Adipocyte (in vitro differentiated cells): Measurements from ENCODE around the gene UCKL1.

Source experiments
- DNase-seq: peaks from one replicate; pipeline ENCODE4 v3.0.0-alpha.2; 2015; ENCODE audit warnings: low read depth
- H3K27me3 ChIP-seq: replicated peaks from 2 replicates; pipeline ENCODE4 v1.7.0; 2013; ENCODE audit warnings: mild to moderate bottlenecking, low read length, moderate library complexity; ENCODE audit not compliant: control insufficient read depth, insufficient read depth
- H3K36me3 ChIP-seq: 2 replicates; pipeline ENCODE4 v1.7.0; 2013; ENCODE audit warnings: low read length, mild to moderate bottlenecking, moderate library complexity; ENCODE audit not compliant: control insufficient read depth, insufficient read depth, severe bottlenecking
- H3K4me1 ChIP-seq: 2 replicates; pipeline ENCODE4 v1.7.0; 2013; ENCODE audit warnings: mild to moderate bottlenecking, low read length, moderate library complexity; ENCODE audit not compliant: control insufficient read depth, insufficient read depth
- H3K4me3 ChIP-seq: 2 replicates; pipeline ENCODE4 v1.7.0; 2013; ENCODE audit warnings: mild to moderate bottlenecking, low read length, moderate library complexity
- H3K9ac ChIP-seq: 2 replicates; pipeline ENCODE4 v1.7.0; 2013; ENCODE audit warnings: mild to moderate bottlenecking, low read length, moderate library complexity
- H3K9me3 ChIP-seq: 2 replicates; pipeline ENCODE4 v1.7.0; 2013; ENCODE audit warnings: mild to moderate bottlenecking, low read length, moderate library complexity; ENCODE audit not compliant: control insufficient read depth

UCKL1 gene

DNA sequence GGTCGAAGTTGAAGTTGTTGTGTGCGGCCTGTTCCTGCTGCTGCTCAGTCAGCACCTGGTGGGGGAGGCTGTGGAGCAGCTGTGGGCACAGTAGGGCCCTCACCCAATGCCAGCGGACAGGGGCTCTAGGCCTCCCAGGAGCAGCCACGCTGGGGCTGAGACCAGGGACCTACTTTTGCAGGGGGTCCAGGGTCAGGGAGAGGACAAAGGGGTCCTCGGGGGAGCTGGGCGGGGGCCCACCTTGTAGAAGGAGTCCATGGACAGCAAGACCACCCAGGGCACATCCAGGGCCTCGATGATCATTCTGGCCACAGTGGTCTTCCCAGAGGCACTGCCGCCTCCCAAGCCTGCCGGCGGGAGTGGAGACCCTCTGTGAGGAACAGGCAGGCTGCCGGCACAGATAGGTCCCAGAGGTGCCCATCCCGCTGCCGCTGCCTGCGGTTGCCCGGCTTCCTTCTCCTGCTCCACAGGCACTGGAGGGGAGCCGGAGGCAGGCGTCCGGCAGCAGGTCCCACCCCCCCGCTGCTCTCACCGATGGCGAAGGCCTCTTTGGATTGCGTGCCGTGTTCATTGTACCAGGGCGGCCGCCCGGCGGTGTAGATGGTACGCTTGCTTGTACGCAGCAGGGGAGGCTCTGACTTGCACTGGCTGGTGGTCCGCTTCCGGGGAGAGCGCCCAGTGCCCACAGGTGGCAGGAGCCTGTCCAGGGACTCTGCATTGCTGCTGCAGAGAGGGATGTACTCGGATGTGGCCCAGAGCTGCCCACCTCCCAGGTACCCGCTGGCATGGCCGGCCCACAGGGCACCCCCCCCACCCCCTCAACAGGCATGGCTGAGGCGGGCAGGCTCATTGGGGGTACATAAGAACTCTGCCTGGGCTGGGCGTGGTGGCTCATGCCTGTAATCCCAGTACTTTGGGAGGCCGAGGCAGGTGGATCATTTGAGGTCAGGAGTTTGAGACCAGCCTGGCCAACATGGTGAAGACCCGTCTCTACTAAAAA lies 10.0 kb downstream of the UCKL1 start:
- DNase-seq, result no peak
- no peaks in the 10 kb centered on the region for H3K9me3 ChIP-seq
- no peaks in the 10 kb centered on the region for H3K27me3 ChIP-seq
- H3K36me3 ChIP-seq, result peaks cover 36% of the 10 kb centered on the region
- no peak overlapping the region for H3K4me3 ChIP-seq
- no peak overlapping the region for H3K9ac ChIP-seq
- peaks cover 31% of the 10 kb centered on the region for H3K4me1 ChIP-seq

DNA sequence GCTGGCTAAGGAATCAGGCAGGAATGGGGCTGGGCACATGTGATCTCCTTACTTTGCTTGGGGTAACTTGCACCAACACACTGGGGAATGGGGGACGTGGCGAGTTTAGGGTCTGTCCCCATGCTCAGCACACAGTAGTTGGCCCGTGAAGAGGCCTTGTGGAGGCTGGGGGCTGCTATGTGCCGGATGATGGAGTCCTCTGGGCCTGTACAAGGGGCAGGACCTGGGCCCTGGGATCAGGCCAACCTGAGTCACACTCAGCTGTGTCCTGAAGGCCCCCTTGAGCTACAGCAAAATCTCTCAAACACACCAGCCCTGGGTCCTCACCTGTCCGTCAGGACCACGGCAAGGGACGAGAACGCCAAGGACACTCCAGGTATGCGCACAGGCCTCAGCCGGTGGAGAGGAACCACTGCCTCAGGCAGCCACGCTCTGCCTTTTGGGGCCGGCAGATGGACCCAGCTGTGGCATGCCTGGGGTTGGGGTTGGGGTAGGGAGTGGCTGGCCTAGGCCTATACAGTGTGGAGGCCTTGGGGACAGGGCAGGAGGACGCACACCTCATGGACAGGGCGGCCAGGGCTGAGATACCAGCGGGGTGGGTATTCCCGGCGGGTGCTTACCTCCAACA lies 11.1 kb downstream of the UCKL1 start:
- no peak for DNase-seq
- no peak overlapping the region for H3K9ac ChIP-seq
- H3K9me3 ChIP-seq, result no peaks in the 10 kb centered on the region
- H3K36me3 ChIP-seq, result peaks cover 47% of the 10 kb centered on the region
- no peaks in the 10 kb centered on the region for H3K27me3 ChIP-seq
- no peak overlapping the region for H3K4me3 ChIP-seq
- H3K4me1 ChIP-seq, result peaks cover 20% of the 10 kb centered on the region

DNA sequence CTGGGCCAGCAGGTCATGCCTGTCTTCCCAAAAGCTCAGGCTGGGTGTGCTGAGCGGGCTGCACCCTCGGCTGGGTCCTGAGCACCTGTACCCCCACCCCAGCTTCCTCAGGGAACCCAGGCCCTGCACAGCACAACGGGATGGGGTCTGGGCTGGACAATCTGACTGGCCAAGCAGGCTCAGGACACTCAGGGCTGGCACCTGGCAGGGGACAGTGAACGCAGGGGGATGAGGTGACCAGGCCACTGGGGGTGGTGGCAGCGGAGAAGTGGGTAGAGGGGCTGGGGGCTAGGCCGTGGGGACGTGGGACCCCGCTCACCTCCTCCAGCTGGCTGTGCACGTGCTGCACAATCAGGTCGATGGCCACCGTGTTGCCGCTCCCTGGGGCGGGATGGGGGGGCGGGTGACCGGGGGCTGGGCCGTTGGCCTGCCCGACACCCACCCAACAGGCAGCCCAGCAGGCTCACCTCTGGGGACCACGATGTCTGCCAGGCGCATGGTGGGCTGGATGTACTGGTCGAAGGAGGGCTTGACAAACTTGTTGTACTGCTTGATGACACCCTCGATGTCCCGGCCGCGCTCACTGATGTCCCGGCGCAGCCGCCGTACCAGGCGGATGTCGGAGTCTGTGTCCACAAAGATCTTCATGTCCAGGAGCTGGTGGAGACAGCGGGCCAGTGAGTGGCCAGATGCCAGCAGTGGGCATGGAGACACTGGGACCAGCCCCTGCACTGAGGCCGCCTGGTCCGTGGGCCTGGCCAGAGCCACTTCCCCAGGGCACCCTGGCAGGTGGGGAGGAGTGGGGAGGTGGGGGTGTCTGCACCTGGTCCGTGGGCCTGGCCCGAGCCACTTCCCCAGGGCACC lies 11.9 kb downstream of the UCKL1 start:
- peaks cover 51% of the 10 kb centered on the region for H3K36me3 ChIP-seq
- H3K4me1 ChIP-seq, result peaks cover 12% of the 10 kb centered on the region
- no peak overlapping the region for H3K9ac ChIP-seq
- H3K27me3 ChIP-seq, result no peaks in the 10 kb centered on the region
- H3K9me3 ChIP-seq, result no peaks in the 10 kb centered on the region
- no peak overlapping the region for H3K4me3 ChIP-seq
- DNase-seq, result no peak

DNA sequence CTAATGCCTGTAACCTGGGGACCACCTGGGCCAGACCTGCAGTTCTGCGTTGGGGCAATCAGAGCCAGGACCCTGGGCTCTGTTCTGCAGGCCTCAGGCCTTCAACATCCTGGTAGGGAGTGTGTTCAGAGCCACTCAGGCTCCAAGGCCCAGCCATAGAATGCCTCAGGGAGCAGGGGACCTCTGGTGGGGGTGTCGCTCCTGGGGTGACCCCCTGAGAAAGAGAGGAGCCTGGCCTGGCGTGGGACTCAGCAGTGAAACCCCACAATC lies 12.5 kb downstream of the UCKL1 start:
- DNase-seq, result no peak
- H3K9ac ChIP-seq, result no peak overlapping the region
- H3K36me3 ChIP-seq, result peaks cover 51% of the 10 kb centered on the region
- H3K27me3 ChIP-seq, result no peaks in the 10 kb centered on the region
- H3K4me1 ChIP-seq, result peaks cover 6% of the 10 kb centered on the region
- H3K9me3 ChIP-seq, result no peaks in the 10 kb centered on the region
- H3K4me3 ChIP-seq, result no peak overlapping the region

DNA sequence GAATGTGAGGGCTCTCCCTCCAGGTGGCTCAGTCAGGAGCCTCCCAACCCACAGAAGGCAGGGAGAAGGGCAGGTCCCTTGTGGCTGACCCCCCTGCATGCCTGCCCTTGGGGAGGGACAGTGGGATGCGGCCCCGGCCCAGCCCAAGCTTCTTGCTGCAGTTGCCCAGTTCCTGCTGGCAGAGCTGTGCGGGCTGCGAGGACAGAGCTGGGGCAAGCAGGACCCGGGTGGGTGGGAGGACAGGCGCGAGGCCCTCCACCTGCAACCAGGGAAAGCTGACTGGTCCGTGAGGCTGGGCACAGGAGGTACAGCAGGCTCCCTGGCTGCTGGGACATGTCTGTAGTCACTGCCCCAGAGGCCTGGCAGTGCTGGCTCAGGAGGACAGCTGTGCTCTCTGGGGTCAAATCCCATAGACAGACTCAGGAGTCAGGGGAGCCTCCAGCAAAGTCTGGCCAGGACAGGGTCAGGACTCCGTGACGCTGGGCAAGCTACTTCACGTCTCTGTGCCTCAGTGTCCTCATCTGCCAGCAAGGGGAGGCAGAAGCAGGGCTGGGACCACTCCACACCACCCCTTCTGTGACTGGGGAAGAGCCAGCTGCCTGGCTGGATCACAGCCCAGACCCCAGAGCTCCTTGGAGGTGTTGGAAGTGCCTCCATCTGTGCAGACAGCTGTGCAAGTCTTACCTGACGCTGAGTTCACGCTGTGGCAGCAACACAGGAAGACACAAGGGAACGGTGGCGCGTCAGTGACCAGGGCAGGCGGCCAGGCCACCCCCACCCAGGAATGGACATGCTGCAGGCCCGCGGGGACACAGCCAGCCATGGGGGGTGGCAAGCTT lies 13.0 kb downstream of the UCKL1 start:
- Histone ChIP-seq H3K27me3 (no peaks in the 10 kb centered on the region), H3K9me3 (no peaks in the 10 kb centered on the region), H3K4me3 (no peak overlapping the region), H3K9ac (no peak overlapping the region), H3K4me1 (peaks cover 4% of the 10 kb centered on the region), H3K36me3 (peaks cover 51% of the 10 kb centered on the region)
- DNase-seq, result no peak

DNA sequence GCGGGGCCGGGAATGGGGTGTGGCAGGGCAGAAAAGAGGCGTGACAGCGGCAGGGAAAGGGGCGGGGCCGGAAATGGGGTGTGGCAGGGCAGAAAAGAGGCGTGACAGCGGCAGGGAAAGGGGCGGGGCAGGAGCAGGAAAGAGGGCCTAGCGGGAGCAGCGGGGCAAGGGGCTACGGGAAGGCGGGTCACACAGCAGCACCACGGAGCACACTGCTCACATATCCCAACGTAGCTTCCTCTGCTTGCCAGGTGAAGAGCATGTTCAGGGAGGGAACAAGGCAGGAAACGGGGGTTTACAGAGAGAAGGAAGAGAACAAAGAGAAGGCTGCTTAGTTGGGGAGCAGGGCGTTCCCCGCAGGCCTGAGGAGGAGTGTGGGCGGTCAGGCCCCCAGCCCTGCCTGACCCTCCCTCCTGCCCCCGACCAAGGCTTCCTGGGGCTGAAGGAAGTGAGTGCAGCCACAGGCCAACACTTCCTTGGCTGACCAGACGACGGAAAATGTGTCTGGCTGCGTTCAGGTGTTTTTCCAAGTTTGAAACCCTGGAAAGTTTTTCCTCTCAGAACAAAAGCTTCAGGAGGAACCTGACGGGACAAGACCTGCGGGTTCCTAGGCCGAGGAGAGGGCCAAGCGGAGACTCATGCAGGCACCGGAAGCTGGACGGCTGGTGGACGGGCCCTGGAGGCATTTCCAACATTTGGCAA lies 13.8 kb downstream of the UCKL1 start:
- no peaks in the 10 kb centered on the region for H3K9me3 ChIP-seq
- H3K36me3 ChIP-seq, result peaks cover 51% of the 10 kb centered on the region
- H3K9ac ChIP-seq, result no peak overlapping the region
- no peaks in the 10 kb centered on the region for H3K27me3 ChIP-seq
- DNase-seq, result peak; percentile 43
- no peak overlapping the region for H3K4me3 ChIP-seq
- no peaks in the 10 kb centered on the region for H3K4me1 ChIP-seq

DNA sequence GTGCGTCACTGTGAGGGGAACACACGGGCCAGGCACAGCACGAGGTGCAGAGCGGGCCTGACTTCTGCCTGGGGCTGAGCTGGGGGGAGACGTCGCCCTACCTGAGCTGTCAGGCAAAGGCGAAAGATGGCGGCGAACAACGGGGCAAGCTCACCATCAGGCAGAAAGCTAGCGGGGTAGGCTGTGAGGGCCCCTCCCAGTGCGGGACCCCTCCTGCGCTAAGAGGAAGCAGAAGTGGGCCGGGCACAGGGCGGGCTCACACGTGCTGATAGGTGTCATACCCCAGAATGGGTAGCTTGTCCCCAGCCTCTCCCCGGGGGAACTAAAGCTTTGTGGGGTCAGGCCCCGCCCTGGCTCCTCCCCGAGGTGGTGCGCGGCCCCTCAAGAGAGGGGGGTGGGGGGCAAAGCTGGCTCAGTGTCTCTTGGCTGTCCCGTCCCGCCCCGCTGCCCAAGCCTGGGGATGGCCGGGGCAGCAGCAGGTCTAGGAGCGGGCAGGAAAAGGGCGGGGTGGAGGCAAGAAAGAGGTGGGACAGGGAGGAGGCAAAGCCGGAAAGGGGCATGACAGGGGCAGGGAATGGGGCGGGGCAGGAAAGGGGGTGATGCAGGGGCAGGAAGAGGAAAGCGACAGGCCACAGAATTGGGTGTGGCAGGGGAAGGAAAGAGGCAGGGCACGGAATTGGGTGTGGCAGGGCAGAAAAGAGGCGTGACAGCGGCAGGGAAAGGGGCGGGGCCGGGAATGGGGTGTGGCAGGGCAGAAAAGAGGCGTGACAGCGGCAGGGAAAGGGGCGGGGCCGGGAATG lies 14.7 kb downstream of the UCKL1 start:
- no peaks in the 10 kb centered on the region for H3K9me3 ChIP-seq
- H3K4me3 ChIP-seq, result no peak overlapping the region
- H3K9ac ChIP-seq, result no peak overlapping the region
- no peak for DNase-seq
- no peaks in the 10 kb centered on the region for H3K4me1 ChIP-seq
- no peaks in the 10 kb centered on the region for H3K27me3 ChIP-seq
- peaks cover 51% of the 10 kb centered on the region for H3K36me3 ChIP-seq

DNA sequence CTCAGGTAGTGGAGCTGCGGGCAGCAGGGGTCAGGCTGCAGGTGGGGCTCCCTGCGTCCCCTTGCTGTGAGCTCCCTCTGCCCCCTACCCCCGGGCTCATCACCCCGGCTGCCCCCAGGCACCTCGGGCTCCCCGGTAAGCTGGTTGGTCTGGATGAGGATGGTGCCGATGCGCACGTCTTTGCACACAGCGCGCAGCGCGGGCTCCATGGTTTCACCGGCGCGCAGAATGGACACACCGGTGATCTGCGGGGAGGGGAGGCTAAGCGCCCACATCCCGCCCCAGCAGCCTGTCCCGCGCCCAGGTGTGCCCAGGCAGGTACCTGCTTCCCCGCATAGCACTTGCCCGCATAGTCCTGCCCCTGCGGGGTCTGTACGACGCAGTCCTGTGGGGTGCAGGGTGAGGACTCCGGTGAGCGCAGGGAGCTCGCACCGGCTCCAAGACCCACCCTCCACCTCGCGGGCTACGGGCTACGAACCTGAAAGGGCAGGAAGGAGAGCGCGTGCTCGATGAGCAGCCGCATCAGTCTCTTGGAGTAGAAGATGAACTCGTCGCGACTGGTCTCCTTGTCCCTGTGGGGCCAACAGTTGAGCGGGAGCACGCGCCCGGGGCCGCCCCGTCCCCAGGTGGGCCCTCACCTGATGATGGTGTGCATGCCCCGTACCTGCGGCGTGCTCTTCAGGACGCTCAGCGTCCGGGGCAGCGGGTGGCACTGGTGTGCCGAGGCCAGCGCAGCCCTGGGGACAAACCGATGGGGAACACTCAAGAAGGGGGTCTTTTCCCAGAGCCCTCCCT lies 15.5 kb downstream of the UCKL1 start:
- H3K4me3 ChIP-seq, result no peak overlapping the region
- H3K36me3 ChIP-seq, result peaks cover 53% of the 10 kb centered on the region
- H3K9me3 ChIP-seq, result no peaks in the 10 kb centered on the region
- no peak overlapping the region for H3K9ac ChIP-seq
- no peak for DNase-seq
- no peaks in the 10 kb centered on the region for H3K27me3 ChIP-seq
- no peaks in the 10 kb centered on the region for H3K4me1 ChIP-seq

DNA sequence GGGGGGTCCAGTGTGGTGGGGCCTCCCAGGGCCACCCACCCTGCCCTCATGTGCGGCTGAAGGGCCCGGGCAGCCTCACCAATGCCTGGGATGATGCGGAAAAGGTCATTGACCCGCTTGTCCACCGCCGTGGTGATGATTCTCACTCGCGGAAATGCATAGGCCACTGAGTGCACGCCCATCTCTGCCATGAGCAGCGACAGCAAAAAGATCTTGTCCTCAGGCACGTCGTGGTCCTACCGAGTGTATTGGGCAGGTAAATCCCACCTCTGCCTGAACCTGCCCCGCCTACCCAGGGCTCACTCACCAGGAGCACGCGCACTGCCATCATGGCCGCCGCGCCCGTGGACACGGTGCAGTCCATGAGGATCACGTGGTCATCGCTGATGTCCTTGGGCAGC lies 16.1 kb downstream of the UCKL1 start:
- Histone ChIP-seq H3K4me3 (no peak overlapping the region), H3K36me3 (peaks cover 53% of the 10 kb centered on the region)
- DNase-seq, result no peak

More for the DNA sequence above, 16.1 kb downstream of the UCKL1 start:
- Histone ChIP-seq H3K27me3 (no peaks in the 10 kb centered on the region), H3K4me1 (no peaks in the 10 kb centered on the region), H3K9me3 (no peaks in the 10 kb centered on the region), H3K9ac (no peak overlapping the region)
